Endothelial cell of umbilical vein (primary cell): ENCODE data around the gene IGSF3. TPM values are rescaled to one million over a fixed set of nuclear protein-coding genes. Genes with fewer than 3 reads are reported as not detected.

Experiments used
- BruUV-seq: library from RNA; stranded (reverse); fragments of 400-500 nt; replicated peaks from 2 replicates; lab custom pipeline; 2021; lab: Mats Ljungman, UMichigan
- CTCF ChIA-PET: fragments of 300-600, 350-600 bp; sonication (Branson Sonifier 250); formaldehyde crosslinking; loops from one replicate; lab custom pipeline; 2021; ENCODE audit warnings: antibody characterized with exemption, inconsistent platforms; lab: Charles Lee
- POLR2A ChIA-PET: fragments of 300-600, 350-600 bp; sonication (Branson Sonifier 250); formaldehyde crosslinking; loops from one replicate; lab custom pipeline; 2021; ENCODE audit warnings: antibody characterized with exemption, inconsistent platforms; lab: Charles Lee
- DNase-seq: peaks from one replicate; pipeline ENCODE4 v3.0.0-alpha.2; 2011; ENCODE audit warnings: low read depth, low spot score
- FAIRE-seq: peaks from 2 replicates; lab custom pipeline; 2011; peaks lifted over from hg19 to GRCh38; lab: Jason Lieb, UNC
- H2AFZ ChIP-seq: 2 replicates; pipeline ENCODE4 v1.6.0; 2012; ENCODE audit warnings: low read depth, low read length, control low read depth, inconsistent platforms
- H3K27ac ChIP-seq: 2 replicates; pipeline ENCODE4 v1.5.1; 2011; ENCODE audit warnings: low read depth, mild to moderate bottlenecking, control low read depth, low read length, moderate library complexity; ENCODE audit not compliant: insufficient read depth
- H3K27me3 ChIP-seq, 2 experiments: 2 replicates each; pipeline versions ENCODE4 v1.6.0 to v1.6.1; 2011; ENCODE audit warnings: low read length in 2 of 2, mixed read lengths in 1 of 2; ENCODE audit not compliant: control insufficient read depth in 2 of 2, insufficient read depth in 2 of 2
- H3K36me3 ChIP-seq, 2 experiments: 2 replicates in 1 of 2; 3 replicates in 1 of 2; pipeline ENCODE4 v1.5.1; 2011; ENCODE audit warnings: low read length in 2 of 2, mild to moderate bottlenecking in 1 of 2, moderate library complexity in 1 of 2; ENCODE audit not compliant: control insufficient read depth in 2 of 2, insufficient read depth in 2 of 2; ENCODE audit errors: extremely low read depth in 1 of 2
- H3K4me1 ChIP-seq: 3 replicates; pipeline ENCODE4 v1.5.1; 2011; ENCODE audit warnings: mild to moderate bottlenecking, low read length; ENCODE audit not compliant: control insufficient read depth, insufficient read depth; ENCODE audit errors: extremely low read depth
- H3K4me2 ChIP-seq: 2 replicates; pipeline ENCODE4 v1.6.1; 2011; ENCODE audit warnings: low read length, control low read depth, mixed read lengths; ENCODE audit not compliant: insufficient read depth
- H3K4me3 ChIP-seq, 3 experiments: fragments of 200-600 bp in 1 of 3; sonication (generic), shearing (Covaris generic) in 1 of 3; replicated peaks in 1 of 3; 2 replicates each; pipeline ENCODE4 v1.5.1; 2011 to 2016; ENCODE audit warnings: control low read depth in 3 of 3, low read length in 3 of 3, mild to moderate bottlenecking in 2 of 3, inconsistent platforms in 1 of 3, low read depth in 1 of 3, moderate library complexity in 1 of 3; ENCODE audit not compliant: insufficient read depth in 1 of 3
- H3K79me2 ChIP-seq: 2 replicates; pipeline ENCODE4 v1.6.0; 2012; ENCODE audit warnings: low read length, inconsistent platforms; ENCODE audit not compliant: control insufficient read depth, insufficient read depth
- H3K9ac ChIP-seq: replicated peaks from 2 replicates; pipeline ENCODE3; 2011; ENCODE audit warnings: low read length, control low read depth; ENCODE audit not compliant: insufficient read depth; ENCODE audit errors: extremely low read depth
- H3K9me1 ChIP-seq: replicated peaks from 3 replicates; pipeline ENCODE4 v1.6.0; 2011; ENCODE audit warnings: mild to moderate bottlenecking, low read length; ENCODE audit not compliant: control insufficient read depth, insufficient read depth; ENCODE audit errors: extremely low read depth
- H3K9me3 ChIP-seq: replicated peaks from 2 replicates; pipeline ENCODE4 v1.5.1; 2012; ENCODE audit warnings: low read length, inconsistent platforms; ENCODE audit not compliant: control insufficient read depth, insufficient read depth
- H4K20me1 ChIP-seq: replicated peaks from 2 replicates; pipeline ENCODE3; 2011; ENCODE audit warnings: mild to moderate bottlenecking, low read length; ENCODE audit not compliant: control insufficient read depth, insufficient read depth; ENCODE audit errors: extremely low read depth
- CTCF ChIP-seq, 2 donors: IDR thresholded peaks; 1 replicate in 1 of 2; 2 replicates in 1 of 2; pipeline ENCODE4 v1.5.1; 2011; ENCODE audit warnings: low read length in 2 of 2, mild to moderate bottlenecking in 2 of 2, moderate library complexity in 2 of 2, control low read depth in 1 of 2, inconsistent platforms in 1 of 2, low read depth in 1 of 2; ENCODE audit not compliant: insufficient read depth in 1 of 2; ENCODE audit errors: extremely low read depth in 1 of 2
- EZH2 ChIP-seq: IDR thresholded peaks from 2 replicates; pipeline ENCODE4 v1.6.1; 2012; ENCODE audit warnings: borderline replicate concordance, low read depth, mild to moderate bottlenecking, moderate library complexity, low read length, inconsistent platforms; ENCODE audit not compliant: severe bottlenecking
- FOS ChIP-seq: IDR thresholded peaks from 2 replicates; pipeline ENCODE4 v1.6.1; 2011; ENCODE audit warnings: mild to moderate bottlenecking, low read length, moderate library complexity, borderline replicate concordance; ENCODE audit not compliant: insufficient read depth
- GATA2 ChIP-seq: IDR thresholded peaks from 2 replicates; pipeline ENCODE4 v1.7.0; 2011; ENCODE audit warnings: low read depth, mild to moderate bottlenecking, moderate library complexity, mixed read lengths, low read length; ENCODE audit not compliant: insufficient read length, insufficient read depth
- JUN ChIP-seq: IDR thresholded peaks from 2 replicates; pipeline ENCODE4 v1.6.1; 2011; ENCODE audit warnings: borderline replicate concordance, low read depth; ENCODE audit not compliant: insufficient read length, insufficient read depth
- MYC ChIP-seq: IDR thresholded peaks from one replicate; pipeline ENCODE4 v1.6.1; 2011; ENCODE audit warnings: mild to moderate bottlenecking, low read depth, low read length
- POLR2A ChIP-seq: IDR thresholded peaks from 2 replicates; pipeline ENCODE4 v1.6.1; 2012; ENCODE audit warnings: low read depth, mild to moderate bottlenecking, control low read depth, low read length
- dilution Hi-C: fragments of 300-500 bp; cut with MboI; formaldehyde crosslinking; loops from one replicate; pipeline ENCODE4 v1.15.0; 2019; ENCODE audit warnings: low sequenced_read_pairs; ENCODE audit not compliant: extremely low pct_ligation_motif_present
- intact Hi-C: fragments of 100-400 bp; cut with micrococcal nuclease; formaldehyde crosslinking; loops from one replicate; pipeline ENCODE4 v1.10.0; 2022
- polyA plus RNA-seq, 4 experiments: library from polyadenylated mRNA; depleted of rRNA in 3 of 4; stranded (reverse) in 3 of 4; unstranded in 1 of 4; fragments of >200 nt; gene quantifications; 2 replicates each; pipeline versions ENCODE4 v1.2.1 to v1.2.3, GENCODE V29; 2011 to 2012; ENCODE audit warnings: missing spikeins in 1 of 4
- total RNA-seq: library from RNA; stranded (reverse); gene quantifications from 2 replicates; pipeline ENCODE4 v1.2.3, GENCODE V29; 2021
- TF ChIP-seq, protein P1 (sequence below): IDR thresholded peaks from 2 replicates; pipeline ENCODE4 v1.6.1; 2011; ENCODE audit not compliant: insufficient read depth, insufficient read length

The IGSF3 gene
- total and polyA plus RNA-seq, 2 donors (not counting 3 experiments of a cell fraction or from before 2014, with no cell fraction given): 0.63 to 2.2 TPM

- CTCF ChIA-PET: interaction anchor here (1.6 kb wide), 1 partner anchor 30 kb away, joined by 6 read pairs; no protein-coding TSS in a partner anchor
Measured at GRCh38 chr1:116706841-116707240, 39.3 kb upstream of the IGSF3 start.

More at GRCh38 chr1:116706841-116707240, 39.3 kb upstream of the IGSF3 start:
- no peaks in the 10 kb centered on the region for H3K9me1 ChIP-seq
- no peaks in the 10 kb centered on the region for H3K27me3 ChIP-seq
- no peak overlapping the region for H3K9ac ChIP-seq
- FAIRE-seq (no peak), DNase-seq (no peak)
- TF ChIP-seq, protein P1, sequence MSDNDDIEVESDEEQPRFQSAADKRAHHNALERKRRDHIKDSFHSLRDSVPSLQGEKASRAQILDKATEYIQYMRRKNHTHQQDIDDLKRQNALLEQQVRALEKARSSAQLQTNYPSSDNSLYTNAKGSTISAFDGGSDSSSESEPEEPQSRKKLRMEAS: no peak
- TF ChIP-seq JUN (no peak), POLR2A (no peak), FOS (no peak), MYC (no peak), CTCF (IDR thresholded peaks at IDR 0.05; ENCODE audit: extremely low read depth in 1 of 2, insufficient read depth in 1 of 2, low read depth in 1 of 2, low read length in 2 of 2) (no peak), EZH2 (no peak), GATA2 (no peak)
- POLR2A ChIA-PET: no interaction called here
- no peaks in the 10 kb centered on the region for H3K36me3 ChIP-seq
- intact Hi-C loops (no loop called here), dilution Hi-C loops (no loop called here)
- no peak overlapping the region for H3K4me2 ChIP-seq
- no peaks in the 10 kb centered on the region for H4K20me1 ChIP-seq
- BruUV-seq: no TSS peak
- H3K4me3 ChIP-seq: no peak overlapping the region
- H3K4me1 ChIP-seq: no peaks in the 10 kb centered on the region
- H3K79me2 ChIP-seq: no peaks in the 10 kb centered on the region
- H2AFZ ChIP-seq: no peak overlapping the region
- H3K9me3 ChIP-seq: no peaks in the 10 kb centered on the region
- no peak overlapping the region for H3K27ac ChIP-seq
